HG03139 (cell line): ENCODE data around the gene ORMDL3.
"Not testable (repeated sequence)": the region's sequence is repeated elsewhere in the genome, so short reads cannot be mapped to it uniquely, and the experiment has no call there.

Experiments used
- ATAC-seq: cut with Tn5 transposase; IDR thresholded peaks from one replicate; pipeline ENCODE4 v1.9.1; 2021; ENCODE audit not compliant: unreplicated experiment

ORMDL3 gene

DNA sequence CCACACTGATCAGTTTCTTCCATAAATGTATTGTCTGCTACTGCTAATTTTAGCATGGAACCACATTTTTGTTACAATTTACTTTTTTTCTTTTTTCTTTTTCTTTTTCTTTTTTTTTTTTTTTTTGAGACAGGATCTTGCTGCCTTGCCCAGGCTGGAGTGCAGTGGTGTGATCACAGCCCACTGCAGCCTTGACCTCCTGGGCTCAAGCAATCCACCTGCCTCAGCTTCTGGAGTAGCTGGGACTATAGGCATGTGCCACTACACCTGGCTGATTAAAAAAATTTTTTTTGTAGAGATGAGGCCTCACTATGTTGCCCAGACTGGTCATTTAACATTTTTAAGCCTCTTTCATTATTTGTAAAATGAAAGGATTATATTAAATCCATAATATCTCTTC, 40.3 kb downstream of the ORMDL3 start:
- ATAC-seq = no peak

DNA sequence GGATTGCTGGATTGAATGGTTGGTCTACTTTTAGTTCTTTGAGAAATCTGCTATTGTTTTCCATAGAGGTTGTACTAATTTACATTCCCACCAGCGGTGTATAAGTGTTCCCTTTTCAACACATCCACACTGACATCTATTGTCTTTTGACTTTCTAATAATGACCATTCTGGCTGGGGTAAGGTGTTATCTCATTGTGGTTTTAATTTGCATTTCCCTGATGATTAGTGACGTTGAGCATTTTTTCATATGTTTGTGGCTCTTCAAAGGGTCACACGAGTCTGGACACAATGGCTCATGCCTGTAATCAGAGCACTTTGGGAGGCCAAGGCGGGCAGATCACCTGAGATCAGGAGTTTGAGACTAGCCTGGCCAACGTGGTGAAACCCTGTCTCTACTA, 41.3 kb downstream of the ORMDL3 start:
- ATAC-seq = not testable (repeated sequence)

DNA sequence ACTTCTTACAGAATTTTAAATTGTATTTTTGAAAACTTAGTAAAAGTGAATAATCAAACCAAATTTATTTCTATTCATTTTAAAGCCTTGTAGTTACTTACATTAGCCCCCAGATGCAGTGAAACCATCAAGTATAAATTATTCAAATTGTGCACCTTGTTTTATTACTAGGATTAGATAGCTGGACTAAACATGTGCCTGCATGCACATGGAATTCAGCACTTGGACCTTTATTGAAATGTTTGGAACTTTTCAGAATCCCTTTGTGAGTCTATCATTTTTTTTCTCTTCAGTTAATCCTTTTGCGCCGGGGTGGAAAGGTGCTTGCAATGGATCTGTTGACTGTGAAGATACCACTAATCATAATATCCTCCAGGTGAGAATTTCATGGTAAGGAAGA, 54.6 kb downstream of the ORMDL3 start:
- ATAC-seq = no peak

DNA sequence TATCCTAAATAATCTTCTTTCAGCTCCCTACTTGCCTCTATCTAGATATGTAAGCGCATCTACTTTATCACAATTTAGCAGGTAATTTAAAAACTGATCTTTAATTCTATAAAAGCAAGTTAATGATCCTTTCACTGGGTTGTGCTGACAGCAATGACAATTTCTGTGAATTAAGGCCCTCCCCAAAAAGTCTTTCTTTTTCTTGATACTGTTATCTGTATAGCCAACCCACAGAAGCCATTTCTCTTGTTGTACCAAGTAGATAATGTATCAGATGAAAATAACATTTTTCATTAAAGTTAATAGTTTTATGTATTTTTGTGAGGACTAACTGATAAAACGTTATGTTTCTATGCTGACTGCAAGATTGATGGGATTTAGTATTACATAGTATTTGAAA, 55.6 kb downstream of the ORMDL3 start:
- ATAC-seq = no peak
